ENCODE results near the gene GP9.

The GP9 gene
- total RNA-seq, result 0 reads per million in 2 experiments

GRCh38 chr3:129060276-129061022 lies at the start of gene GP9:
Gene GP9, plus strand, starts transcription at chr3:129060779. Its CDS starts 961 bp downstream, at chr3:129061740.
- no peak for DNase-seq (ENCODE audit: low read depth)

DNA sequence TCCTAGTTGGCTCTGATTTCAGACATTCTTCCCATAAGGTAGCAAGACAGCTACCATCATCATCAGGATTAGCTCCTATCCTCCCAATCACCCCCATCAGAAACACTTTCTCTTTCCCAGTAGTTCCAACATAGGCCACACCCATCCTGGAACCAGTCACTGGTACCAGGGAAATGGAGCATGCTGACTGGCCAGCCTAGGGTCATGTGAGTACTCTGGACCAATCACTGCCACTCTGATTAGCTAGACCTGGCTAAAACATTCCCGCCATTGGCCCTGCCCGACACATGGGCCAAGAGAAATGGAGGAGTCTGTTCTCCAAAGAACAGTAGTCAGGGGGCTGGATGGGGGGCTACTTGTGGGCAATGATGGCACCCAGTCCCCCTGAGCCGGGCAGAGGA lies 47.1 kb upstream of the GP9 start:
- DNase-seq (ENCODE audit: low read depth), result no peak

DNA sequence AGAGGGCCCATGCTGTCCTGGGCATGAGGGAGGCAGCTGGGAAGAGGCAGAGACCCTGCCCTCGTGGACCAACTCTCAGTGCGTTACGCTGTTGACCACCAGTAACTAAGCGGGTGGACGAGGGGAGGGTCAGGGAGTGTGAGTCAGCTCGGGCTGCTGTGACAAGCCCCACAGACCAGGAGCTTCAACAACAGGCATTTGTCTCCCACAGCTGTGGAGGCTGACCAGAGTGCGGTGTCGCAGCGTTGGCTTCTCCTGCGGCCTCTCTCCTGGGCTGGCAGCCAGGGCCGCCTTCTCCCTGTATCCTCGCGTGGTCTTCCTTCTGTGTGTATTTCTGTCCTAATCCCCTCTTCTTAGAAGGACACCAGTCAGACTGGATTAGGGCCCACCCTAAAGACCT lies 46.4 kb upstream of the GP9 start:
- no peak for DNase-seq (ENCODE audit: low read depth)

DNA sequence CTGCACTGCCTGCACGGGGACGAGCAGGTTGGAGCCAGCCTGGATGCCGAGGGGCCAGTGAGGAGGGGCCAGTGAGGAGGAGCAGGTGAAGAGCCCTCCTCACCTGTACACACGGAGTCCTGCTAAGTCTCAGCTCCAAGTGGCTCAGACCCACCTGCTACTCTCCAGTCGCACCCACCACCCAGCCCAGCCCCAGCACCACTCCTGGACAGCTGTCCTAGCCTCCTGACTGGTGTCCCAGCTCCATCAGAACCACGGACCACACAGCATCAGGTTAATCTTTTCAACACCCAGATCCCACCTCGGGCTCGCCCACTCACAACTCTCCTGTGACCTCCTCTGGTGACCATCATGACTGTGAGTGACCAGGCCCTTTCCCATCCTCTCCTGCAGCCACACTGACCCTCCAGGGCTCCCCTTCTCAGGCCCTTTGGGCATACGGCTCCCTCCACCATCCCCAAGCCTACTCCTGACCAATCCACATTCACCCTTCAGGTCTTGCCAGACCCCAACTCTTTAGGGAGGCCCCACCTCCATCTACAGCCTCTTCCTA lies 45.7 kb upstream of the GP9 start:
- DNase-seq (ENCODE audit: low read depth), result no peak

- no peak for DNase-seq (ENCODE audit: low read depth)
Observed at GRCh38 chr3:129015388-129016105, 45.0 kb upstream of the GP9 start.

DNA sequence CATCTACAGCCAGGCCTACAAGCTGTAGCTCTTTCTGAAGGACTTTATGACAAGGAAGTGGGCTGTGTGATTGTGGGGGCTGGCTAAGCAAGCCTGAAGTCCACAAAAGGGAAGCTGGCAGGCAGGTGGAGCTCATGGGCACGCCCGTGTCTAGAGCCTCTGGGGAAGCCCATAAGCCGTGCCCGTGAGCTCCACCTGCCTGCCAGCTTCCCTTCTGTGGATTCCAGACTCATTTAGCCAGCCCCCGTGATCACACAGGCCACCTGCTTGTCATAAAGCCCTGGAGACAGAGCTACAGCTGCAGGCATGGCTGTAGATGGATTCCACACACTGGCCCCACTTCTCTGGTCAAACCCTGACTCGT lies 44.2 kb upstream of the GP9 start:
- DNase-seq (ENCODE audit: low read depth), result peak; percentile 43

- no peak for DNase-seq (ENCODE audit: low read depth)
Observed at GRCh38 chr3:129016720-129017483, 43.7 kb upstream of the GP9 start.

- DNase-seq (ENCODE audit: low read depth), result no peak
Observed at GRCh38 chr3:129017484-129017899, 43.1 kb upstream of the GP9 start.

DNA sequence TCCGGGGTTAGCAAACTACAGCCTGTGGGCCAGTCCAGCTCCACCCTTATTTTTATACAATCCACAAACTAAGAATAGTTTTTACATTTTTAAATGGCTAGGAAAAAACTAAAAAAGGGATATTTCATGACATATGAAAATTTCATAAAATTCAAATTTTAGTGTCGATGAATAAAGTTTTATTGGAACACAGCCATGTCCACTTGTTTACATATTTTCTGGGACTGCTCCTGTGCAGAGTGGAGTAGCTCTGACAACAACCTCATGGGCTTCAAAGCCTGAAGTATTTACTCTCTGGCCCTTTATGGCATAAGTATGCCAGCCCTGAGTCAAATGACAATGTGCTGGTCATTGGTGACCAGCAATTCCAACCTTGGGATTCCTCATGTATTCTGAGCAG lies 42.3 kb upstream of the GP9 start:
- no peak for DNase-seq (ENCODE audit: low read depth)

- no peak for DNase-seq (ENCODE audit: low read depth)
Observed at GRCh38 chr3:129018751-129019150, 41.8 kb upstream of the GP9 start.

GRCh38 chr3:129019266-129019665 lies 41.3 kb upstream of the GP9 start:
- no peak for DNase-seq (ENCODE audit: low read depth)

DNA sequence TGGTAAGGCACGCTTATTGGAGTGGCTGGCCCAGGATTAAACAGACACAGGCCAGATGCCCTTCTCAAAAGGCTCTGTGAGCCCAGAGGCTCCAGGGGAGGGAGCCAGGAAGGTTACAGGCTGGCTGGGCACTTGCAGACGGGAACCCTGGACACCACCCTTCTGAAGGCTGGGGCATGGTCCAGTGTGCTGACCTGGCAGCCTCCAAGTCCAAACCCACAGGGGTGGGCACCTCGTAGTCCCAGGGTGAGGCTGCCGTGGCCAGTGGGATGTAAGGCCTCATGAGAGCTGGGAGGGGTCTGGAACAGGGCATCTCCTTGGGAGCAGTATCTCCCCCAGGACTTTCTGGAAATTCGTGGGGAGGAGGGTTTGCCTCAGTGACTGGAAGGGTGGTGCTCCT lies 39.9 kb upstream of the GP9 start:
- no peak for DNase-seq (ENCODE audit: low read depth)

GRCh38 chr3:129021140-129021551 lies 39.4 kb upstream of the GP9 start:
- DNase-seq (ENCODE audit: low read depth), result no peak

GRCh38 chr3:129022114-129023007 lies 38.2 kb upstream of the GP9 start:
- no peak for DNase-seq (ENCODE audit: low read depth)

DNA sequence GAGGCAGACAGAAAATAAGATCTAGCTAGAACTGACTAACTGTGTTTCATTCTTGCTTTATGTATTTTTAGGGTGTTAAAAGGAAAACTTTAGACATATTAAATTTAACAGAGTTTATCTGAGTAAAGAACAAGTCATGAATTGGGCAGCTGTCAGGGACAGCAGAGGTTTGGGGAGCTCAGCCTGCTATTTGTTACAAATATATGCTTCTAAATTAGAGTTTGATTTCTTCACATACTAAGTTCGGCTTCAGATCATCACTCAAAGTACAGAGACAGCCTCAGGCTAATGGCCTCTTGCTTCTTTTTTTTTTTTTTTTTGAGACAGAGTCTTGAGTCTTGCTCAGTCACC lies 37.6 kb upstream of the GP9 start:
- no peak for DNase-seq (ENCODE audit: low read depth)

DNA sequence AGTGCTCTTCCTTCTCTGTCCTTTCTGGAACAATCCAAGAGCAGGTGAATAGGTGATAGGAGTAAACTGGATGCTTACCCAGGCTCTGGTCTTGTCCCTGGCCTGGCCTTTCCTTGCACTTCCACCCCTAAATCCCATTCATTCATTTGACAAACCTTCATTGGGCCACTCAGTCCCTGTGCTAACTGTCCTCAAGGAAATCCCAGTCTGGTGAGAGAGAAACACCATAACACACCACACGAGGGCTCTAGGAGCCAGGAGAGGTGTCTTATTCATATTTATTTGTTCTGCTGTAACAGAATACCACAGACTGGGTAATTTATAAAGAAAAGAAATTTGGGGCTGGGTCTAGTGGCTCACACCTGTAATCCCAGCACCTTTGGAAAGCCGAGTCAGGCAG lies 36.7 kb upstream of the GP9 start:
- no peak for DNase-seq (ENCODE audit: low read depth)

DNA sequence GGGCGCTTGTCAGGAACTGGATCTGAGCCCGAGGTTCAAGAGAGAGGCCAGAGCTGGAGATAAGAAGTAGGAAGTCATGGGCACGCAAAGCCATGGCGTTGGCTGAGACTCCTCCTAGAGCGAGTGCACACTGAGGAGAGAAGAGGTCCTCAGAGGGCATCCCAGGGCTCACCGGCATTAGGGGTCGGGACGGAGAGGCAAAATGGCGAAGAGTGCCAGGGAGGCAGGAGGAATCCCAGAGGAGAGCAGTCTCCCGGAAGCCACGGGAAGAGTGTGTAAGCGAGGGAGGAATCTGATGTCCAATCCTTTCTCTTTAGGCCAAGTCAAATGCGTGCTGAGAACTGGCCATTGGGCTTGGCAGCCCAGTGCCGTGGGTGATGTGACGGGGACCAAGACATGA lies 35.5 kb upstream of the GP9 start:
- DNase-seq (ENCODE audit: low read depth), result no peak

GRCh38 chr3:129025691-129026435 lies 34.7 kb upstream of the GP9 start:
- DNase-seq (ENCODE audit: low read depth), result no peak

GRCh38 chr3:129026728-129027543 lies 33.6 kb upstream of the GP9 start:
- DNase-seq (ENCODE audit: low read depth), result peak; percentile 87

- no peak for DNase-seq (ENCODE audit: low read depth)
Observed at GRCh38 chr3:129027544-129027880, 33.1 kb upstream of the GP9 start.

Measured in T follicular helper cell (primary cell).